CD4-positive, CD25-positive, alpha-beta regulatory T cell (primary cell): ENCODE data around the gene KRTAP17-1. TPM values are rescaled to one million over a fixed set of nuclear protein-coding genes. Genes with fewer than 3 reads are reported as not detected.
"Not testable (repeated sequence)": the region's sequence is repeated elsewhere in the genome, so short reads cannot be mapped to it uniquely, and the experiment has no call there.

Experiments used
- ATAC-seq, 2 donors: fragments of 150-1000 bp; cut with Tn5 transposase; one replicate each; pipeline ENCODE4 v1.10.0; 2021; ENCODE audit warnings: low read depth in 2 of 2, moderate number of reproducible peaks in 2 of 2, moderate library complexity in 1 of 2
- DNase-seq, 3 donors: peaks; one replicate each; pipeline versions ENCODE4 v3.0.0 to v3.0.0-alpha.2; 2012 to 2022; ENCODE audit warnings: mixed read lengths in 1 of 3
- H3K27ac ChIP-seq: one replicate; pipeline ENCODE4 v1.7.0; 2013; ENCODE audit warnings: mild to moderate bottlenecking, low read length; ENCODE audit not compliant: insufficient read depth, poor library complexity, severe bottlenecking
- H3K27me3 ChIP-seq: one replicate; pipeline ENCODE4 v1.7.0; 2013; ENCODE audit warnings: low read length; ENCODE audit not compliant: control insufficient read depth, insufficient read depth
- H3K36me3 ChIP-seq: one replicate; pipeline ENCODE4 v1.7.0; 2013; ENCODE audit warnings: mild to moderate bottlenecking, low read length, moderate library complexity; ENCODE audit not compliant: control insufficient read depth, insufficient read depth
- H3K4me1 ChIP-seq: 2 replicates; pipeline ENCODE4 v1.7.0; 2013; ENCODE audit warnings: mild to moderate bottlenecking, low read length; ENCODE audit not compliant: insufficient read depth, control insufficient read depth, poor library complexity, severe bottlenecking
- H3K4me3 ChIP-seq: one replicate; pipeline ENCODE4 v1.7.0; 2013; ENCODE audit warnings: low read depth, mild to moderate bottlenecking, low read length, moderate library complexity
- H3K9me3 ChIP-seq, 2 experiments: 1 replicate in 1 of 2; 2 replicates in 1 of 2; pipeline ENCODE4 v1.7.0; 2013; ENCODE audit warnings: low read length in 2 of 2, mild to moderate bottlenecking in 1 of 2, moderate library complexity in 1 of 2; ENCODE audit not compliant: control insufficient read depth in 2 of 2
- H3K27ac Mint-ChIP-seq, 3 donors: one replicate each; pipeline ENCODE4 v1.8.0; 2020 to 2022; ENCODE audit warnings: mild to moderate bottlenecking in 3 of 3, mixed read lengths in 3 of 3, moderate library complexity in 2 of 3
- H3K27me3 Mint-ChIP-seq: one replicate; pipeline ENCODE4 v1.8.0; 2022; ENCODE audit warnings: mild to moderate bottlenecking, mixed read lengths
- H3K36me3 Mint-ChIP-seq: one replicate; pipeline ENCODE4 v1.8.0; 2020; ENCODE audit warnings: mixed read lengths
- H3K4me1 Mint-ChIP-seq, 4 donors: one replicate each; pipeline ENCODE4 v1.8.0; 2020 to 2022; ENCODE audit warnings: mixed read lengths in 4 of 4, mild to moderate bottlenecking in 1 of 4
- H3K4me3 Mint-ChIP-seq, 4 donors: one replicate each; pipeline ENCODE4 v1.8.0; 2020 to 2022; ENCODE audit warnings: mild to moderate bottlenecking in 4 of 4, mixed read lengths in 4 of 4, moderate library complexity in 3 of 4
- H3K9me3 Mint-ChIP-seq, 7 donors: one replicate each; pipeline ENCODE4 v1.8.0; 2020 to 2022; ENCODE audit warnings: mixed read lengths in 7 of 7, mild to moderate bottlenecking in 3 of 7, moderate library complexity in 2 of 7
- polyA plus RNA-seq, 4 donors: library from polyadenylated mRNA; unstranded; fragments of 300-500 nt; fragmentation: Illumina TruSeq; gene quantifications; one replicate each; pipeline ENCODE4 v1.2.3, GENCODE V29; 2021
- total RNA-seq: library from RNA; stranded (reverse); gene quantifications from one replicate; pipeline ENCODE4 v1.2.3, GENCODE V29; 2022

KRTAP17-1 gene
- total and polyA plus RNA-seq, 5 donors from 2014 or later = not detected

DNA sequence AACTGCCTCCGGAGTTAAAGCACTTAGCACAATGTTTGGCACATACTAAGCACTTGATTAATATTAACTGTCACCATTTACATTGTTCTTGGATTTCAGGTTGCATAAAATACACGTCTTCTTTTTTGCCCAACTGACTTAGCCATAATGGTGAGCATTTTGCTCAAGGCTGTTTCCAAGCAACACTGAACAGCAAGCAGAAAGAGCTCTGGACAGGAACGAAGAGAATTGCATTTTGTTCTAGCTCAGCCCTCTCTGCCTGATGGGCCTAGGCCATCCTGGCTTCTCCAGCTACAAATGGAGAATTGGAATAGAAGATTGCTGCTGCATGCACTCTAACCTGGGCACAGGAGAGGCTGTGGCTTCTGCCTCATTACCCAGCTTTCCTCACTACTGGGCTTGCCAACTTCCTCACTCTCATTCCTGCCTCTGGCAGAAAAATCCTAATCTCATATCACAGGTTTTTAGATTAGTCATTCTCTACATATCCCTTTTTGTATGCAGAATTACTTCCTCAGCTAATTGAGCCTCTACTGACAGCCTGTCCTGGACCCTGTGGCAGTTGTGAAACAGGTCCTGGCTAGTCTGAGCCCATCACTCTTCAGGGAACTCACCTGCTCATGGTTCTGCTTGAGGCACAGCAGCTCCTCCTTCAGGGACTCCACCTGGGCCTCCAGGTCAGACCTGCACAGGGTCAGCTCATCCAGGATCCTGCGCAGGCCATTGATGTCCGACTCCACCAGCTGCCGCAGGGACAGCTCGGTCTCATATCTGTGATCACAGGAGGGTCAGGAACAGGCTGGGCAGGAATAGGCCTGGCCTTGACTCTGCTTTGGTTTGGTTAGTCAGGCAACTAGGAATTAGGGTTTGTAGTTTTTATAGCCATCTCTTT is 32.6 kb upstream of the KRTAP17-1 start:
- Histone ChIP-seq H3K36me3 (no peaks in the 10 kb centered on the region), H3K27ac (no peak overlapping the region), H3K4me3 (no peak overlapping the region), H3K9me3 (no peaks in the 10 kb centered on the region), H3K4me1 (no peaks in the 10 kb centered on the region), H3K27me3 (no peaks in the 10 kb centered on the region)
- Mint-ChIP-seq H3K27ac (no peak overlapping the region), H3K9me3 (peaks cover 0 to 4% (median 3%) of the 10 kb centered on the region in 7 donors), H3K36me3 (no peaks in the 10 kb centered on the region), H3K4me1 (peaks cover 0 to 10% (median 8%) of the 10 kb centered on the region in 4 donors), H3K27me3 (peaks cover 15% of the 10 kb centered on the region), H3K4me3 (no peak overlapping the region)
- ATAC-seq (no peak), DNase-seq (no peak)

DNA sequence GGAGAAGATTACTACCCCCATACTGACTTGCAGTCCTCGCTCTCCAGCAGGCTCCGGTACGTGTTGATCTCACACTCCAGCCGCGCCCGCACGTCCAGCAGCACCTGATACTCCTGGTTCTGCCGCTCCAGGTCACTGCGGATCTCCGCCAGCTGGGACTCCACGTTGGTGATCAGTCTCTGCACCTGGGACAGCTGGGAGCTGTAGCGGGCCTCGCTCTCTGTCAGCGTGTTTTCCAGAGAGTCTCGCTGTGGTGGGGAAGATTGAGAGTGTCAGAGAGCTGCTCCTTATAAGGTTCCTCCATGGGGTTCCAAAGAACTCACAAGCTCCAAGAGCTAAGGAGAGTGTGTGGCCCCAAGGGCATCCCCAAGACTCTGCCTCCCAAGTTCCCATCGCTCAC is 30.9 kb upstream of the KRTAP17-1 start:
- ATAC-seq, H3K4me1 ChIP-seq, H3K36me3 ChIP-seq, DNase-seq, H3K9me3 ChIP-seq, H3K27ac Mint-ChIP-seq, H3K36me3 Mint-ChIP-seq, H3K4me3 ChIP-seq, H3K27me3 Mint-ChIP-seq, H3K4me3 Mint-ChIP-seq, H3K27ac ChIP-seq, H3K27me3 ChIP-seq: not testable (repeated sequence)
- H3K4me1 Mint-ChIP-seq = peaks cover 4 to 19% (median 13%) of the 10 kb centered on the region in 4 donors
- peaks cover 0 to 16% (median 2%) of the 10 kb centered on the region in 7 donors for H3K9me3 Mint-ChIP-seq

DNA sequence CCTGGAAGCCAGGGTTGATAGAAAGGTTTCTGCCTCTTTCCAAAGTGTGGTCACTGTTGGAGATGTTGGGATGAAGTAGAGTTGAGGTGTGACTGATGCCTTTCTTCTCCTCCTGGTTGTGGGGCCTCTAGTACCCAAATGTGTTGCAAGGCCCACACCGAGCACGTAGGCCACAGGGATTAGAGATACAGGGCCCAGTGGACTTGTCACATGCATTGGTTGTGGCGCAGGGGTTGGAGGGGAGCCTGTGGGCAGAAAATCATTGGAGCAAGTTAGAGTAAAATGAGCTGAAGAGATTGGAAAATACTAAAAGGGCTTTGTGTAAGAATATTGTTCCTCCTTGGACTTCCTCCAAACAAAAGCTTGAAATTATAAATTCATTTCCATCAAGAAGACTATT is 30.5 kb upstream of the KRTAP17-1 start:
- H3K27me3 ChIP-seq = no peaks in the 10 kb centered on the region
- Mint-ChIP-seq H3K27me3 (peaks cover 6% of the 10 kb centered on the region), H3K36me3 (no peaks in the 10 kb centered on the region), H3K4me1 (peaks cover 8 to 23% (median 16%) of the 10 kb centered on the region in 4 donors), H3K27ac (no peak overlapping the region), H3K4me3 (no peak overlapping the region), H3K9me3 (peaks cover 0 to 16% (median 2%) of the 10 kb centered on the region in 7 donors)
- no peak overlapping the region for H3K4me3 ChIP-seq
- H3K27ac ChIP-seq = no peak overlapping the region
- no peaks in the 10 kb centered on the region for H3K36me3 ChIP-seq
- ATAC-seq (no peak), DNase-seq (no peak)
- peaks cover 0 to 3% of the 10 kb centered on the region in 2 experiments for H3K9me3 ChIP-seq
- peaks cover 10% of the 10 kb centered on the region for H3K4me1 ChIP-seq

DNA sequence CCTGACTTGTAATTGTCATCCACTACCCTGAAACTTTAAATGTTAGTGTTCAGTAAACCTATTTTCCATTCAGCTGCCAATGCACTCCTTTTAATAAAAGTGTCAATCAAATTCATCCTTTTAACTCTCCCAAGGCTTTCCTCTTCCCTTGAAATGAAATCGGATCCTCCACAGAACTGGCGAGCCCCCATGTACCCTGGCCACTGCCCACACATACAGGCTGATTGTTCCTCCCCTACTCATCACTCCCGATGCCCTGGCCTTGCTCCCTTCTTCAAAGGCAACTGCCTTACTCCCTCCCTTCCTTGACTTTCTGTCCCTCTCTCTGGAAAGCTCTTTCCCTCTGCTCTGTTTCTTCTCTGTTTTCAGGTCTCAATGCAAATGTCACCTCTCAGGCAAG is 27.5 kb upstream of the KRTAP17-1 start:
- ATAC-seq (no peak), DNase-seq (no peak)
- H3K36me3 Mint-ChIP-seq = no peaks in the 10 kb centered on the region
- Histone ChIP-seq H3K4me3 (no peak overlapping the region), H3K4me1 (peaks cover 37% of the 10 kb centered on the region), H3K36me3 (no peaks in the 10 kb centered on the region), H3K27ac (no peak overlapping the region), H3K9me3 (peaks cover 0 to 3% of the 10 kb centered on the region in 2 experiments), H3K27me3 (no peaks in the 10 kb centered on the region)
- H3K4me3 Mint-ChIP-seq = peak overlapping the region in 1 of 4 donors; percentile 5
- no peaks in the 10 kb centered on the region for H3K27me3 Mint-ChIP-seq
- peak overlapping the region in 1 of 3 donors; percentile 17 for H3K27ac Mint-ChIP-seq
- peaks cover 33 to 52% (median 42%) of the 10 kb centered on the region in 4 donors for H3K4me1 Mint-ChIP-seq
- peaks cover 0 to 16% (median 2%) of the 10 kb centered on the region in 7 donors for H3K9me3 Mint-ChIP-seq

DNA sequence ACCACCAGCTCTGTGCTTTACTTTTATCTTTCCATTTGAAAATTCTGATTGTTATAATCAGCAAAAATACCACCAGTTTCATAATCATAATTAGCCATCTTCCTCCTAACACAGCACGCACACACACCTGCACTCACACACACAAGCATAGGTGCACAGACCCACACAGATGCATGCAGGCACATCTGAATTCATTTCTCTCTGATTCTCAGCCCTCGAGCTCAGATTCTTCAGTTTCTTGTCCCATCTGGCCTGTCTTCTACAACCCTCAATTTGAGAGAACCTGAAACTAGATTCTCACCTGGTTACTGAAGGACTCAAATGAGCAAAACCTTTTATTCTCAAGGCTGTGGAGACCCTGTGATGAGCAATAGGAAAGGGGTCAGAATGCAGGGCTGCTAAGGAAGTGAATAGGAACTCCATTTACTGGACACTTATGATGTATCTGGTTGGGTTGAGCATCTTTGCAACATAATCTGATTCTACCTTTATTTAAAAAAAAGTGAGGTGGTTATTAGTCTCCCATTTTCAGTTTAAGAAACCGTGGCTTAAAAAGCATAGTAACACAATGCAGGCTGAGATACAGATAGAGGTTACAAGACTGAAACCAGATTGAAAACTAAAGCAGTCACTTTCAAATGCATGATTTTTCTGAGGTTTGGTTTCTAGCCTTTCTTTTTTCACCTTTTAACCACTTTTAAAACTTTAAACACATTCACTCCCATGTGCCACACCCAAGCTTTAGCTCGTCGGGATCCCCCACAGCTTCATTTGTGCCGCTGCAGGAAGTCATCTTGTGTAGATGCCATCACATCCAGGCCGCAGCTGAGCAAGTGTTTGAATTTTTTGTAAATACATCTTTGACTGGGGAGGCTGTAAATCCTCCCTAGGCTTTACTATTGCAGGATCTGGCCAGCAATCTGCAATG is 25.7 kb upstream of the KRTAP17-1 start:
- H3K27ac ChIP-seq = peak overlapping the region; percentile 80
- H3K9me3 Mint-ChIP-seq = peaks cover 0 to 16% (median 2%) of the 10 kb centered on the region in 7 donors
- H3K27me3 Mint-ChIP-seq = no peaks in the 10 kb centered on the region
- peaks cover 0 to 3% of the 10 kb centered on the region in 2 experiments for H3K9me3 ChIP-seq
- peak in 1 of 2 donors; percentile 39 for ATAC-seq
- DNase-seq = peak in 2 of 3 donors; percentile 61 to 66
- H3K27ac Mint-ChIP-seq = peak overlapping the region; percentile 95 to 98 (median 95)
- H3K4me1 Mint-ChIP-seq = peaks cover 33 to 57% (median 44%) of the 10 kb centered on the region in 4 donors
- H3K36me3 Mint-ChIP-seq = no peaks in the 10 kb centered on the region
- no peaks in the 10 kb centered on the region for H3K36me3 ChIP-seq
- H3K4me3 Mint-ChIP-seq = peak overlapping the region in 3 of 4 donors; percentile 52 to 71 (median 65)
- H3K27me3 ChIP-seq = no peaks in the 10 kb centered on the region
- peaks cover 40% of the 10 kb centered on the region for H3K4me1 ChIP-seq
- H3K4me3 ChIP-seq = peak overlapping the region; percentile 61

DNA sequence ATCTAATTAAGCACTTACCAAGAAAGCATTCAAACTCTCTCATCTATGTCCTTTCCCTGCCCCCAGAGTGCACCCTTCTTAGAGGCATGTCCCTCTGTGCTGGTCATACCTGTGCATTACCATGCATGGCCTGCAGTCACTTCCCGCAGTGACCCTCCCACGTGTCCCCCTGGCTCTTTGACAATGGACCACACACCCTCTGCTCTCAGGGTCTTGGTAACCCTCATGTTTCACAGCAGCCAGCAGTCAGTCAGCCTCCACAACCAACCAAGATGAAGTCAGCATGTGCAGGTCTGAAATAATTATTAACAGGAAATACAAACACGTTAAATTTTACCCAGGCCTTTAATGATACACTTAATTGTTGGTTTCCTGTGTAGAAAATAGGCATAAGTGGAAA is 25.0 kb upstream of the KRTAP17-1 start:
- peak overlapping the region; percentile 80 for H3K27ac ChIP-seq
- peak overlapping the region; percentile 52 to 71 (median 62) for H3K4me3 Mint-ChIP-seq
- no peaks in the 10 kb centered on the region for H3K36me3 Mint-ChIP-seq
- H3K36me3 ChIP-seq = no peaks in the 10 kb centered on the region
- no peak for ATAC-seq
- no peak for DNase-seq
- H3K27me3 Mint-ChIP-seq = no peaks in the 10 kb centered on the region
- H3K27ac Mint-ChIP-seq = peak overlapping the region; percentile 95 to 98 (median 95)
- H3K9me3 ChIP-seq = peaks cover 0 to 3% of the 10 kb centered on the region in 2 experiments
- no peaks in the 10 kb centered on the region for H3K27me3 ChIP-seq
- H3K4me3 ChIP-seq = peak overlapping the region; percentile 61
- H3K4me1 Mint-ChIP-seq = peaks cover 33 to 63% (median 44%) of the 10 kb centered on the region in 4 donors
- peaks cover 43% of the 10 kb centered on the region for H3K4me1 ChIP-seq
- H3K9me3 Mint-ChIP-seq = peaks cover 0 to 16% (median 2%) of the 10 kb centered on the region in 7 donors

DNA sequence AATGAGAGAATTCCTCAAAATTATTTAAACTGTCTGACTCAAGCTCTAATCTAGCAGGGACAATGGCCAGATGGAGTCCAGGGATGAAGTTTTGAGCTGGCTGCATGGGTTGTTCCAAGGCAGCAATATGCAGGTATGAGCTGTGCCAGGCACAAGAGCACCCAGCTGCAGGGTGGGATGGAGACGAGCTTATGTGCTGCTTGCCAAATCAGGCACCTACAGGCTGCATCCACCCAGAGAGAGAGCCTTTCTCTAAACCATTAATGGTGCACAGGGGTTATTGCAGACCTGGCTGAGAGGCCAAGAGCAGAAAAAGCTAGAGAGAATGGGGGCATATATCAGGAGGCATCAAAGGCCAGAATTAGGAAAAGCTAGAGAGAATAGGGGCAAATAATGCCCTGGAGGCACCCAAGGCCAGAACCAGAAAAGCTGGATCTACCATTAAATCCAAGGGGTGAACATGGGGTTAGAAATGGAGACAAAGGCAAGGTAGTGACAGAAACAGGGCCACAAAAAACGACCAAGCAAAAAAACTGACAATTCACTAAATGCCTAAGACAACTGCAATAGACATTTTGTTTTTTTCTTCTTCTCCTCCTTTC is 24.2 kb upstream of the KRTAP17-1 start:
- no peaks in the 10 kb centered on the region for H3K36me3 Mint-ChIP-seq
- Histone ChIP-seq H3K27ac (peak overlapping the region; percentile 80), H3K9me3 (peaks cover 0 to 3% of the 10 kb centered on the region in 2 experiments), H3K27me3 (no peaks in the 10 kb centered on the region), H3K36me3 (no peaks in the 10 kb centered on the region), H3K4me3 (peak overlapping the region; percentile 51), H3K4me1 (peaks cover 48% of the 10 kb centered on the region)
- peak overlapping the region; percentile 39 to 72 (median 68) for H3K4me3 Mint-ChIP-seq
- H3K9me3 Mint-ChIP-seq = peaks cover 0 to 16% (median 2%) of the 10 kb centered on the region in 7 donors
- H3K27me3 Mint-ChIP-seq = no peaks in the 10 kb centered on the region
- ATAC-seq (no peak), DNase-seq (no peak)
- peak overlapping the region; percentile 95 to 98 (median 95) for H3K27ac Mint-ChIP-seq
- peaks cover 33 to 72% (median 44%) of the 10 kb centered on the region in 4 donors for H3K4me1 Mint-ChIP-seq
